Liver (tissue), 9 donors: ENCODE results near the gene DNAH7. TPM values are rescaled to one million over a fixed set of nuclear protein-coding genes. Genes with fewer than 3 reads are reported as not detected.

Source experiments
- DNase-seq: peaks from one replicate; pipeline ENCODE4 v3.0.0-alpha.2; 2017; ENCODE audit warnings: low spot score
- H3K27ac ChIP-seq, 2 donors: one replicate each; pipeline ENCODE4 v1.7.0; 2013; ENCODE audit warnings: inconsistent platforms in 2 of 2, low read length in 2 of 2, control low read depth in 1 of 2, low read depth in 1 of 2, mild to moderate bottlenecking in 1 of 2
- H3K27me3 ChIP-seq, 4 donors: one replicate each; pipeline versions ENCODE4 v1.6.1 to v1.7.0; 2013; ENCODE audit warnings: low read length in 3 of 4, inconsistent platforms in 1 of 4, mild to moderate bottlenecking in 1 of 4, moderate library complexity in 1 of 4; ENCODE audit not compliant: control insufficient read depth in 4 of 4, insufficient read depth in 4 of 4
- H3K36me3 ChIP-seq, 4 donors: one replicate each; pipeline versions ENCODE4 v1.6.1 to v1.7.0; 2013; ENCODE audit warnings: low read length in 3 of 4, mild to moderate bottlenecking in 3 of 4, low read depth in 1 of 4, moderate library complexity in 1 of 4; ENCODE audit not compliant: control insufficient read depth in 4 of 4, insufficient read depth in 3 of 4
- H3K4me1 ChIP-seq, 4 donors: one replicate each; pipeline versions ENCODE4 v1.6.1 to v1.7.0; 2013; ENCODE audit warnings: low read length in 3 of 4, mild to moderate bottlenecking in 3 of 4, moderate library complexity in 1 of 4; ENCODE audit not compliant: control insufficient read depth in 4 of 4, insufficient read depth in 4 of 4
- H3K4me3 ChIP-seq, 3 donors: one replicate each; pipeline versions ENCODE4 v1.6.1 to v1.7.0; 2013; ENCODE audit warnings: low read length in 3 of 3, control low read depth in 1 of 3, low read depth in 1 of 3, mild to moderate bottlenecking in 1 of 3
- H3K9ac ChIP-seq, 2 donors: one replicate each; pipeline ENCODE4 v1.7.0; 2013; ENCODE audit warnings: low read length in 2 of 2, mild to moderate bottlenecking in 2 of 2, moderate library complexity in 2 of 2, control low read depth in 1 of 2, low read depth in 1 of 2
- H3K9me3 ChIP-seq, 4 donors: one replicate each; pipeline versions ENCODE4 v1.6.1 to v1.7.0; 2013; ENCODE audit warnings: low read length in 3 of 4; ENCODE audit not compliant: control insufficient read depth in 4 of 4
- EGR1 ChIP-seq, 2 donors: IDR thresholded peaks; 2 replicates each; pipeline ENCODE4 v1.6.1; 2016 to 2018; ENCODE audit warnings: antibody characterized with exemption in 2 of 2, low read depth in 2 of 2
- FOXA1 ChIP-seq: IDR thresholded peaks from 2 replicates; pipeline ENCODE4 v1.6.1; 2016; ENCODE audit warnings: antibody characterized with exemption
- FOXA2 ChIP-seq: IDR thresholded peaks from 2 replicates; pipeline ENCODE4 v1.6.1; 2016; ENCODE audit warnings: antibody characterized with exemption
- GABPA ChIP-seq, 2 donors: IDR thresholded peaks in 1 of 2; conservative IDR thresholded peaks in 1 of 2; 2 replicates each; pipeline ENCODE4 v1.6.1; 2016; ENCODE audit warnings: antibody characterized with exemption in 2 of 2, mild to moderate bottlenecking in 1 of 2, moderate library complexity in 1 of 2
- HNF4A ChIP-seq, 2 donors: conservative IDR thresholded peaks; 2 replicates each; pipeline ENCODE4 v1.6.1; 2016; ENCODE audit warnings: antibody characterized with exemption in 2 of 2, mild to moderate bottlenecking in 2 of 2
- JUND ChIP-seq, 2 donors: IDR thresholded peaks; 2 replicates each; pipeline ENCODE4 v1.6.1; 2016; ENCODE audit warnings: antibody characterized with exemption in 2 of 2
- NR2F2 ChIP-seq: IDR thresholded peaks from 2 replicates; pipeline ENCODE4 v1.6.1; 2016; ENCODE audit warnings: antibody characterized with exemption
- RAD21 ChIP-seq, 2 donors: IDR thresholded peaks; 2 replicates each; pipeline ENCODE4 v1.6.1; 2016; ENCODE audit warnings: antibody characterized with exemption in 2 of 2, mild to moderate bottlenecking in 2 of 2
- RXRA ChIP-seq, 2 donors: IDR thresholded peaks; 2 replicates each; pipeline ENCODE4 v1.6.1; 2017 to 2018; ENCODE audit warnings: antibody characterized with exemption in 2 of 2, mild to moderate bottlenecking in 1 of 2
- SP1 ChIP-seq: IDR thresholded peaks from 2 replicates; pipeline ENCODE4 v1.6.1; 2018; ENCODE audit warnings: antibody characterized with exemption, mild to moderate bottlenecking
- TAF1 ChIP-seq: conservative IDR thresholded peaks from 2 replicates; pipeline ENCODE4 v1.6.1; 2016; ENCODE audit warnings: antibody characterized with exemption, mild to moderate bottlenecking
- WGBS: extraction: QIAGEN DNeasy Blood & Tissue Kit; methylation state at CpG from one replicate; pipeline ENCODE4 v1.1.7; 2013; 5-methylcytosine and 5-hydroxymethylcytosine counted together
- polyA plus RNA-seq, 2 donors: library from polyadenylated mRNA; stranded (reverse) in 1 of 2; unstranded in 1 of 2; fragments of 200-250 nt in 1 of 2; fragments of >200 nt in 1 of 2; fragmentation: Nextera tagmentation in 1 of 2; extraction: Ambion mirVana in 1 of 2; gene quantifications; one replicate each; pipeline versions ENCODE4 v1.2.1 to v1.2.3, GENCODE V29; 2013 to 2015
- total RNA-seq, 2 donors: library from RNA; depleted of rRNA; stranded (reverse); fragments of >200 nt; gene quantifications; one replicate each; pipeline ENCODE4 v1.2.3, GENCODE V29; 2014
- TF ChIP-seq, protein P1 (sequence below): IDR thresholded peaks from 2 replicates; pipeline ENCODE4 v1.6.1; 2016; ENCODE audit warnings: antibody characterized with exemption
- TF ChIP-seq, protein P2 (sequence below): IDR thresholded peaks from 2 replicates; pipeline ENCODE4 v1.6.1; 2016; ENCODE audit warnings: antibody characterized with exemption
- TF ChIP-seq, protein P3 (sequence below): IDR thresholded peaks from 2 replicates; pipeline ENCODE4 v1.6.1; 2016; ENCODE audit warnings: antibody characterized with exemption, mild to moderate bottlenecking
- donor health status: healthy.
- donor health status: healthy.
- donor health status: healthy.
- donor health status: healthy.
- donor health status: healthy.

Gene DNAH7
- total and polyA plus RNA-seq, 4 donors = under 0.01 to 0.50 (median 0.07) TPM

DNA sequence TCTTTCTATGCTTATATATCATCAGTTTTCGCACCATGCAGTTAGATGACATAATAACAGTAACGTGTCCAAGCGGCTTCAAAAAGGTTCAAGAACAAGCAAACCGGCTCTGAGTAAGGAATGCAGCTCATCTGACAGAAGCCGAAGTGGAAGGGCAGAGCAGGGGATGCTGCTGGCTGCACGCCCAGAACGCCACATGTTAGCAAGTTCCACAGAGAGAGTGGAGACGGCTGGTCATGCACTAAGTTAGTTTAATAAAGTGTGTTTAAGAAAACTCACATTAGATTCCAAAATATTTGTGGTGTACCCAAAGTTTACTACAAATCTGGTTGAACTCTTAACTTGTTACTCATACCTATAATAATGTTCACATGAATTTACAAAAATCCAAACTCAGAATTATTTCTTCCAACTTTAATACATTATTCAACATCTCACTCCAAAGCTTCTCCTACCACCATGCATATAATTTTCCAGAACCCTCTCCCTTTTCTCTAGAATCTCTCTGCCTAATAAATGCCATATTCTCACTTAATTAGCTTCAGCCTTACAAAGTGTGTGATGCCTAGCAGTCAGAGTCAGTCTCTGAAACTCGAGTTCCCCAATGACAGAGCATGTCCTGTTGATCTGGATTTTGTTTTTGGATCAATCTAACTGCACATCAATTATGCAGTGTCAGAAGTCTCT, 170.0 kb downstream of the DNAH7 start (continued):
- TF ChIP-seq, protein P1, sequence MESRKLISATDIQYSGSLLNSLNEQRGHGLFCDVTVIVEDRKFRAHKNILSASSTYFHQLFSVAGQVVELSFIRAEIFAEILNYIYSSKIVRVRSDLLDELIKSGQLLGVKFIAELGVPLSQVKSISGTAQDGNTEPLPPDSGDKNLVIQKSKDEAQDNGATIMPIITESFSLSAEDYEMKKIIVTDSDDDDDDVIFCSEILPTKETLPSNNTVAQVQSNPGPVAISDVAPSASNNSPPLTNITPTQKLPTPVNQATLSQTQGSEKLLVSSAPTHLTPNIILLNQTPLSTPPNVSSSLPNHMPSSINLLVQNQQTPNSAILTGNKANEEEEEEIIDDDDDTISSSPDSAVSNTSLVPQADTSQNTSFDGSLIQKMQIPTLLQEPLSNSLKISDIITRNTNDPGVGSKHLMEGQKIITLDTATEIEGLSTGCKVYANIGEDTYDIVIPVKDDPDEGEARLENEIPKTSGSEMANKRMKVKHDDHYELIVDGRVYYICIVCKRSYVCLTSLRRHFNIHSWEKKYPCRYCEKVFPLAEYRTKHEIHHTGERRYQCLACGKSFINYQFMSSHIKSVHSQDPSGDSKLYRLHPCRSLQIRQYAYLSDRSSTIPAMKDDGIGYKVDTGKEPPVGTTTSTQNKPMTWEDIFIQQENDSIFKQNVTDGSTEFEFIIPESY = no peak

DNA sequence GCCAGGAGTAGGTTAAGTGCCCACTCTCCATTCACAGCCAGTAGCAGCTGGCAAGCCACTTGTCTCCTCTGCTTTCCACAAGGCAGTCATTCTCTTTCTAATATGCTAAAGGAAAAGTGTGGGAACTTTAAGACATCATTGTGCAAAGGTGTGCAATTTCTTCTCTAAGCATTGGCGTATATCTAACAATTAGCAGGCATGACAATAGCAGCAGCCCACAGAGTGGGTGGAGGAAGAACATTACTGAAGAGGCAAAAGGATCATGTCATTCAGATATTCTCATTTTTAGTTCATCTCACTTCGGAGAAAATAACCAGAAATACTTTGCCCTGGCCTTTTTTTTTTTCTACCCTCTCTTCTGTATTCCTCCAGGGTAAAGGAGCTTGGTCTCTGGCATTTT, 177.6 kb downstream of the DNAH7 start:
- WGBS = 74% methylated on average over 2 of the region's 2 CpGs
- Histone ChIP-seq H3K27me3 (no peaks in the 10 kb centered on the region), H3K4me3 (no peak overlapping the region), H3K9me3 (no peaks in the 10 kb centered on the region), H3K4me1 (no peaks in the 10 kb centered on the region), H3K27ac (no peak overlapping the region), H3K36me3 (no peaks in the 10 kb centered on the region), H3K9ac (no peak overlapping the region)
- no peak for TF ChIP-seq HNF4A (conservative IDR thresholded peaks at IDR 0.05)
- TF ChIP-seq, protein P1 = no peak
- TF ChIP-seq FOXA1 = no peak
- no peak for TF ChIP-seq GABPA (IDR thresholded peaks at IDR 0.05 in 1 of 2, conservative IDR thresholded peaks at IDR 0.05 in 1 of 2)
- TF ChIP-seq EGR1 (IDR thresholded peaks at IDR 0.05; ENCODE audit: low read depth in 2 of 2) = no peak
- TF ChIP-seq JUND (IDR thresholded peaks at IDR 0.05) = no peak
- TF ChIP-seq TAF1 = no peak
- no peak for TF ChIP-seq RAD21 (IDR thresholded peaks at IDR 0.05)
- TF ChIP-seq, protein P2, sequence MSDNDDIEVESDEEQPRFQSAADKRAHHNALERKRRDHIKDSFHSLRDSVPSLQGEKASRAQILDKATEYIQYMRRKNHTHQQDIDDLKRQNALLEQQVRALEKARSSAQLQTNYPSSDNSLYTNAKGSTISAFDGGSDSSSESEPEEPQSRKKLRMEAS = no peak
- TF ChIP-seq, protein P3, sequence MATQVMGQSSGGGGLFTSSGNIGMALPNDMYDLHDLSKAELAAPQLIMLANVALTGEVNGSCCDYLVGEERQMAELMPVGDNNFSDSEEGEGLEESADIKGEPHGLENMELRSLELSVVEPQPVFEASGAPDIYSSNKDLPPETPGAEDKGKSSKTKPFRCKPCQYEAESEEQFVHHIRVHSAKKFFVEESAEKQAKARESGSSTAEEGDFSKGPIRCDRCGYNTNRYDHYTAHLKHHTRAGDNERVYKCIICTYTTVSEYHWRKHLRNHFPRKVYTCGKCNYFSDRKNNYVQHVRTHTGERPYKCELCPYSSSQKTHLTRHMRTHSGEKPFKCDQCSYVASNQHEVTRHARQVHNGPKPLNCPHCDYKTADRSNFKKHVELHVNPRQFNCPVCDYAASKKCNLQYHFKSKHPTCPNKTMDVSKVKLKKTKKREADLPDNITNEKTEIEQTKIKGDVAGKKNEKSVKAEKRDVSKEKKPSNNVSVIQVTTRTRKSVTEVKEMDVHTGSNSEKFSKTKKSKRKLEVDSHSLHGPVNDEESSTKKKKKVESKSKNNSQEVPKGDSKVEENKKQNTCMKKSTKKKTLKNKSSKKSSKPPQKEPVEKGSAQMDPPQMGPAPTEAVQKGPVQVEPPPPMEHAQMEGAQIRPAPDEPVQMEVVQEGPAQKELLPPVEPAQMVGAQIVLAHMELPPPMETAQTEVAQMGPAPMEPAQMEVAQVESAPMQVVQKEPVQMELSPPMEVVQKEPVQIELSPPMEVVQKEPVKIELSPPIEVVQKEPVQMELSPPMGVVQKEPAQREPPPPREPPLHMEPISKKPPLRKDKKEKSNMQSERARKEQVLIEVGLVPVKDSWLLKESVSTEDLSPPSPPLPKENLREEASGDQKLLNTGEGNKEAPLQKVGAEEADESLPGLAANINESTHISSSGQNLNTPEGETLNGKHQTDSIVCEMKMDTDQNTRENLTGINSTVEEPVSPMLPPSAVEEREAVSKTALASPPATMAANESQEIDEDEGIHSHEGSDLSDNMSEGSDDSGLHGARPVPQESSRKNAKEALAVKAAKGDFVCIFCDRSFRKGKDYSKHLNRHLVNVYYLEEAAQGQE = no peak
- TF ChIP-seq SP1 = no peak
- no peak for TF ChIP-seq FOXA2
- TF ChIP-seq NR2F2 = no peak
- TF ChIP-seq RXRA (IDR thresholded peaks at IDR 0.05) = no peak
- DNase-seq = no peak
